K562 (cell line): ENCODE results near the gene ZNF655. TPM values are rescaled to one million over a fixed set of nuclear protein-coding genes. Genes with fewer than 3 reads are reported as not detected.
A peak's percentile ranks its signal among the peaks of the same experiment; 100 is the strongest.

ENCODE experiments used
- CREM ChIP-seq: IDR thresholded peaks from 2 replicates; pipeline ENCODE4 v1.6.1; 2014; ENCODE audit warnings: antibody characterized with exemption, low read depth
- ETV6 ChIP-seq, 3 experiments: fragments of 150-350 bp in 1 of 3; sonication (generic) in 1 of 3; formaldehyde crosslinking in 1 of 3; IDR thresholded peaks; 2 replicates each; pipeline versions ENCODE4 v1.6.1 to v1.8.0; 2014 to 2022; ENCODE audit warnings: borderline replicate concordance in 2 of 3, low read depth in 2 of 3, antibody characterized with exemption in 1 of 3, low read length in 1 of 3, mild to moderate bottlenecking in 1 of 3, missing genetic modification reagents in 1 of 3
- HCFC1 ChIP-seq: IDR thresholded peaks from 2 replicates; pipeline ENCODE4 v1.6.1; 2012; ENCODE audit warnings: low read depth, low read length, improper control_type of control experiment
- NR2C2 ChIP-seq, 2 experiments: fragments of 200-800 bp in 1 of 2; sonication (Bioruptor generic) in 1 of 2; sonication (generic) in 1 of 2; formaldehyde crosslinking in 1 of 2; IDR thresholded peaks; 2 replicates each; pipeline versions ENCODE4 v1.6.1 to v1.8.0; 2016 to 2022; ENCODE audit warnings: mild to moderate bottlenecking in 1 of 2, missing compliant biosample characterization in 1 of 2, missing genetic modification characterization in 1 of 2, missing genetic modification reagents in 1 of 2
- NRF1 ChIP-seq, 2 experiments: fragments of 450-650 bp; IDR thresholded peaks in 1 of 2; conservative IDR thresholded peaks in 1 of 2; 2 replicates each; pipeline ENCODE4 v1.6.1; 2014; ENCODE audit warnings: mild to moderate bottlenecking in 2 of 2
- POLR2AphosphoS2 ChIP-seq: IDR thresholded peaks from 2 replicates; pipeline ENCODE4 v1.6.1; 2012; ENCODE audit warnings: low read length, improper control_type of control experiment
- SIRT6 ChIP-seq: IDR thresholded peaks from one replicate; pipeline ENCODE4 v1.6.1; 2012; ENCODE audit warnings: low read depth, mild to moderate bottlenecking, control low read depth, inconsistent platforms, low read length, moderate library complexity
- TCF3 ChIP-seq: sonication (generic); formaldehyde crosslinking; IDR thresholded peaks from 2 replicates; pipeline ENCODE4 v1.4.0; 2020; ENCODE audit warnings: mild to moderate bottlenecking, missing genetic modification reagents
- polyA plus RNA-seq, 8 experiments: library from polyadenylated mRNA; depleted of rRNA in 4 of 8; stranded (reverse) in 5 of 8; unstranded in 3 of 8; fragments of >200 nt; fragmentation: Nextera tagmentation in 2 of 8; fragmentation: Illumina TruSeq in 1 of 8; extraction: Ambion mirVana in 2 of 8; extraction: Trizol in 1 of 8; gene quantifications; 2 replicates each; pipeline versions ENCODE4 v1.2.1 to v1.2.3, GENCODE V29; 2011 to 2014; ENCODE audit warnings: inconsistent platforms in 1 of 8, missing spikeins in 1 of 8
- total RNA-seq, 7 experiments: library from RNA; depleted of rRNA in 6 of 7; stranded (reverse); fragments of >200 nt in 6 of 7; fragmentation: Illumina TruSeq in 2 of 7; extraction: Trizol in 2 of 7; gene quantifications; 2 replicates each; pipeline versions ENCODE4 v1.2.1 to v1.2.3, GENCODE V29; 2011 to 2021; ENCODE audit warnings: low replicate concordance in 1 of 7
- TF ChIP-seq, protein P1 (sequence below): fragments of 450-650 bp; IDR thresholded peaks from 2 replicates; pipeline ENCODE4 v1.6.1; 2016; ENCODE audit warnings: mild to moderate bottlenecking, moderate library complexity
- TF ChIP-seq, protein P2 (sequence below): fragments of 450-650 bp; formaldehyde crosslinking; IDR thresholded peaks from 2 replicates; pipeline ENCODE4 v1.4.0; 2020; ENCODE audit warnings: mild to moderate bottlenecking, moderate library complexity
- TF ChIP-seq, protein P3 (sequence below), 2 experiments: fragments of 450-650 bp; conservative IDR thresholded peaks; 2 replicates each; pipeline ENCODE4 v1.6.1; 2017; ENCODE audit warnings: mild to moderate bottlenecking in 2 of 2, moderate library complexity in 2 of 2

The ZNF655 gene
- total and polyA plus RNA-seq, 9 of the 15 experiments (the other 6 are each of a cell fraction or from before 2014, with no cell fraction given), result 25.7 to 130 (median 95.2) TPM

DNA sequence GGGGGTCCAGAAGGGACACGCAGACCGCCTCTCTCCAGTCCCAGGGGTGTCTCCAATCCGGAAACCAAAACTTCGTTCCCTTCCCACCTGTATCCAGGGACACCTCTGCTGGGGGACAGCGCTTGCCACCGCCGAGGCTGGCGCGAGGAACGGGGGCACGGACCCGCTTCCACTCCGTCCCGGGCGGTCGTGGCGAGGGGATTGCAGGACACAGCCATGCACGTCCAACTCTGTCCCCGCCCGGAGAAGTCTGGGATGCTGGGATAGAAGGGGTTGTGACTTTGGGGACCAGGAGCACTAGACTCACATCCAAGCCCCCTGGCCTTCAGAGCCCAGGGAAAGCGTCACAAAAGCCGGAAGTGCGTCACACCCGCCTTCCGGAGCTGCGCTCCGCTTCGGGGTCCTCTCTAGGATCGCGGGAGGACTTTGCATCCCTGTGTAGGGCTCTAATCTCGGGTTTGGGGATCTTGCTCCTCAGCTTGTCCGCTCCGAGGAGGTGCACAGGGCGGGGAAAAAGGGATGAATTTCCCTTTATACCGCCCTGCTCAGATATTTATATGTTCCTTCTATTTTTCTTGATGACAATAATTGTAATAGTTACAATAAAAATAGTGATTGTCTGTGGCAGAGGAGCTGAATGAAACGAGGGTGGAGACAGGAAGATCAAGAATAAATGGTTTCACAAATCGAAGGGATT is 6.5 kb upstream of the ZNF655 start, which contains the start of gene FAM200A (continued):
- TF ChIP-seq, protein P1, sequence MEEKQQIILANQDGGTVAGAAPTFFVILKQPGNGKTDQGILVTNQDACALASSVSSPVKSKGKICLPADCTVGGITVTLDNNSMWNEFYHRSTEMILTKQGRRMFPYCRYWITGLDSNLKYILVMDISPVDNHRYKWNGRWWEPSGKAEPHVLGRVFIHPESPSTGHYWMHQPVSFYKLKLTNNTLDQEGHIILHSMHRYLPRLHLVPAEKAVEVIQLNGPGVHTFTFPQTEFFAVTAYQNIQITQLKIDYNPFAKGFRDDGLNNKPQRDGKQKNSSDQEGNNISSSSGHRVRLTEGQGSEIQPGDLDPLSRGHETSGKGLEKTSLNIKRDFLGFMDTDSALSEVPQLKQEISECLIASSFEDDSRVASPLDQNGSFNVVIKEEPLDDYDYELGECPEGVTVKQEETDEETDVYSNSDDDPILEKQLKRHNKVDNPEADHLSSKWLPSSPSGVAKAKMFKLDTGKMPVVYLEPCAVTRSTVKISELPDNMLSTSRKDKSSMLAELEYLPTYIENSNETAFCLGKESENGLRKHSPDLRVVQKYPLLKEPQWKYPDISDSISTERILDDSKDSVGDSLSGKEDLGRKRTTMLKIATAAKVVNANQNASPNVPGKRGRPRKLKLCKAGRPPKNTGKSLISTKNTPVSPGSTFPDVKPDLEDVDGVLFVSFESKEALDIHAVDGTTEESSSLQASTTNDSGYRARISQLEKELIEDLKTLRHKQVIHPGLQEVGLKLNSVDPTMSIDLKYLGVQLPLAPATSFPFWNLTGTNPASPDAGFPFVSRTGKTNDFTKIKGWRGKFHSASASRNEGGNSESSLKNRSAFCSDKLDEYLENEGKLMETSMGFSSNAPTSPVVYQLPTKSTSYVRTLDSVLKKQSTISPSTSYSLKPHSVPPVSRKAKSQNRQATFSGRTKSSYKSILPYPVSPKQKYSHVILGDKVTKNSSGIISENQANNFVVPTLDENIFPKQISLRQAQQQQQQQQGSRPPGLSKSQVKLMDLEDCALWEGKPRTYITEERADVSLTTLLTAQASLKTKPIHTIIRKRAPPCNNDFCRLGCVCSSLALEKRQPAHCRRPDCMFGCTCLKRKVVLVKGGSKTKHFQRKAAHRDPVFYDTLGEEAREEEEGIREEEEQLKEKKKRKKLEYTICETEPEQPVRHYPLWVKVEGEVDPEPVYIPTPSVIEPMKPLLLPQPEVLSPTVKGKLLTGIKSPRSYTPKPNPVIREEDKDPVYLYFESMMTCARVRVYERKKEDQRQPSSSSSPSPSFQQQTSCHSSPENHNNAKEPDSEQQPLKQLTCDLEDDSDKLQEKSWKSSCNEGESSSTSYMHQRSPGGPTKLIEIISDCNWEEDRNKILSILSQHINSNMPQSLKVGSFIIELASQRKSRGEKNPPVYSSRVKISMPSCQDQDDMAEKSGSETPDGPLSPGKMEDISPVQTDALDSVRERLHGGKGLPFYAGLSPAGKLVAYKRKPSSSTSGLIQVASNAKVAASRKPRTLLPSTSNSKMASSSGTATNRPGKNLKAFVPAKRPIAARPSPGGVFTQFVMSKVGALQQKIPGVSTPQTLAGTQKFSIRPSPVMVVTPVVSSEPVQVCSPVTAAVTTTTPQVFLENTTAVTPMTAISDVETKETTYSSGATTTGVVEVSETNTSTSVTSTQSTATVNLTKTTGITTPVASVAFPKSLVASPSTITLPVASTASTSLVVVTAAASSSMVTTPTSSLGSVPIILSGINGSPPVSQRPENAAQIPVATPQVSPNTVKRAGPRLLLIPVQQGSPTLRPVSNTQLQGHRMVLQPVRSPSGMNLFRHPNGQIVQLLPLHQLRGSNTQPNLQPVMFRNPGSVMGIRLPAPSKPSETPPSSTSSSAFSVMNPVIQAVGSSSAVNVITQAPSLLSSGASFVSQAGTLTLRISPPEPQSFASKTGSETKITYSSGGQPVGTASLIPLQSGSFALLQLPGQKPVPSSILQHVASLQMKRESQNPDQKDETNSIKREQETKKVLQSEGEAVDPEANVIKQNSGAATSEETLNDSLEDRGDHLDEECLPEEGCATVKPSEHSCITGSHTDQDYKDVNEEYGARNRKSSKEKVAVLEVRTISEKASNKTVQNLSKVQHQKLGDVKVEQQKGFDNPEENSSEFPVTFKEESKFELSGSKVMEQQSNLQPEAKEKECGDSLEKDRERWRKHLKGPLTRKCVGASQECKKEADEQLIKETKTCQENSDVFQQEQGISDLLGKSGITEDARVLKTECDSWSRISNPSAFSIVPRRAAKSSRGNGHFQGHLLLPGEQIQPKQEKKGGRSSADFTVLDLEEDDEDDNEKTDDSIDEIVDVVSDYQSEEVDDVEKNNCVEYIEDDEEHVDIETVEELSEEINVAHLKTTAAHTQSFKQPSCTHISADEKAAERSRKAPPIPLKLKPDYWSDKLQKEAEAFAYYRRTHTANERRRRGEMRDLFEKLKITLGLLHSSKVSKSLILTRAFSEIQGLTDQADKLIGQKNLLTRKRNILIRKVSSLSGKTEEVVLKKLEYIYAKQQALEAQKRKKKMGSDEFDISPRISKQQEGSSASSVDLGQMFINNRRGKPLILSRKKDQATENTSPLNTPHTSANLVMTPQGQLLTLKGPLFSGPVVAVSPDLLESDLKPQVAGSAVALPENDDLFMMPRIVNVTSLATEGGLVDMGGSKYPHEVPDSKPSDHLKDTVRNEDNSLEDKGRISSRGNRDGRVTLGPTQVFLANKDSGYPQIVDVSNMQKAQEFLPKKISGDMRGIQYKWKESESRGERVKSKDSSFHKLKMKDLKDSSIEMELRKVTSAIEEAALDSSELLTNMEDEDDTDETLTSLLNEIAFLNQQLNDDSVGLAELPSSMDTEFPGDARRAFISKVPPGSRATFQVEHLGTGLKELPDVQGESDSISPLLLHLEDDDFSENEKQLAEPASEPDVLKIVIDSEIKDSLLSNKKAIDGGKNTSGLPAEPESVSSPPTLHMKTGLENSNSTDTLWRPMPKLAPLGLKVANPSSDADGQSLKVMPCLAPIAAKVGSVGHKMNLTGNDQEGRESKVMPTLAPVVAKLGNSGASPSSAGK, result peak; percentile 48; the same call in 1 of the 2 replicates
- no peak for TF ChIP-seq SIRT6
- 0 out of 2 replicates have a peak, but pooled peaks have one; percentile 5 for TF ChIP-seq TCF3 (CRISPR knock-in tag)
- TF ChIP-seq, protein P2, sequence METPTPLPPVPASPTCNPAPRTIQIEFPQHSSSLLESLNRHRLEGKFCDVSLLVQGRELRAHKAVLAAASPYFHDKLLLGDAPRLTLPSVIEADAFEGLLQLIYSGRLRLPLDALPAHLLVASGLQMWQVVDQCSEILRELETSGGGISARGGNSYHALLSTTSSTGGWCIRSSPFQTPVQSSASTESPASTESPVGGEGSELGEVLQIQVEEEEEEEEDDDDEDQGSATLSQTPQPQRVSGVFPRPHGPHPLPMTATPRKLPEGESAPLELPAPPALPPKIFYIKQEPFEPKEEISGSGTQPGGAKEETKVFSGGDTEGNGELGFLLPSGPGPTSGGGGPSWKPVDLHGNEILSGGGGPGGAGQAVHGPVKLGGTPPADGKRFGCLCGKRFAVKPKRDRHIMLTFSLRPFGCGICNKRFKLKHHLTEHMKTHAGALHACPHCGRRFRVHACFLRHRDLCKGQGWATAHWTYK (CRISPR knock-in tag), result peak; percentile 75; the same call in 1 of the 2 replicates
- peak; percentile 82 for TF ChIP-seq HCFC1
- peak; percentile 73; the same call in 1 of the 2 replicates for TF ChIP-seq POLR2AphosphoS2
- TF ChIP-seq NRF1 (conservative IDR thresholded peaks at IDR 0.05 in 1 of 2, IDR thresholded peaks at IDR 0.05 in 1 of 2), result peak; percentile 76 to 84
- TF ChIP-seq, protein P3, sequence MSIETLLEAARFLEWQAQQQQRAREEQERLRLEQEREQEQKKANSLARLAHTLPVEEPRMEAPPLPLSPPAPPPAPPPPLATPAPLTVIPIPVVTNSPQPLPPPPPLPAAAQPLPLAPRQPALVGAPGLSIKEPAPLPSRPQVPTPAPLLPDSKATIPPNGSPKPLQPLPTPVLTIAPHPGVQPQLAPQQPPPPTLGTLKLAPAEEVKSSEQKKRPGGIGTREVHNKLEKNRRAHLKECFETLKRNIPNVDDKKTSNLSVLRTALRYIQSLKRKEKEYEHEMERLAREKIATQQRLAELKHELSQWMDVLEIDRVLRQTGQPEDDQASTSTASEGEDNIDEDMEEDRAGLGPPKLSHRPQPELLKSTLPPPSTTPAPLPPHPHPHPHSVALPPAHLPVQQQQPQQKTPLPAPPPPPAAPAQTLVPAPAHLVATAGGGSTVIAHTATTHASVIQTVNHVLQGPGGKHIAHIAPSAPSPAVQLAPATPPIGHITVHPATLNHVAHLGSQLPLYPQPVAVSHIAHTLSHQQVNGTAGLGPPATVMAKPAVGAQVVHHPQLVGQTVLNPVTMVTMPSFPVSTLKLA (conservative IDR thresholded peaks at IDR 0.05), result peak; percentile 58 to 77
- TF ChIP-seq NR2C2 (CRISPR knock-in tag; IDR thresholded peaks at IDR 0.05), result 0 out of 2 replicates have a peak, but pooled peaks have one; percentile 38
- no peak; the same call in 1 of the 2 replicates for TF ChIP-seq NR2C2 (tag; IDR thresholded peaks at IDR 0.05)
- peak; percentile 99 for TF ChIP-seq CREM
- TF ChIP-seq ETV6 (IDR thresholded peaks at IDR 0.05; ENCODE audit: borderline replicate concordance in 1 of 2, low read depth in 2 of 2, low read length in 1 of 2), result no peak
- no peak for TF ChIP-seq ETV6 (CRISPR knock-in tag; IDR thresholded peaks at IDR 0.05; ENCODE audit: borderline replicate concordance)
